Mammary epithelial cell (primary cell): ENCODE measurements around the gene CDK17.

Experiments used
- CTCF ChIP-seq, 2 donors: IDR thresholded peaks in 1 of 2; conservative IDR thresholded peaks in 1 of 2; 2 replicates each; pipeline ENCODE4 v1.5.1; 2011 to 2012; ENCODE audit warnings: inconsistent platforms in 2 of 2, low read length in 2 of 2, mild to moderate bottlenecking in 2 of 2, control low read depth in 1 of 2, low read depth in 1 of 2; ENCODE audit not compliant: insufficient read depth in 1 of 2; ENCODE audit errors: extremely low read depth in 1 of 2
- EZH2 ChIP-seq: IDR thresholded peaks from 2 replicates; pipeline ENCODE4 v1.6.1; 2012; ENCODE audit warnings: low read length, inconsistent platforms, borderline replicate concordance

- TF ChIP-seq CTCF (conservative IDR thresholded peaks at IDR 0.05 in 1 of 2, IDR thresholded peaks at IDR 0.05 in 1 of 2; ENCODE audit: extremely low read depth in 1 of 2, insufficient read depth in 1 of 2, low read depth in 1 of 2, low read length in 2 of 2) (no peak), EZH2 (no peak)
Observed at GRCh38 chr12:96383991-96384390, 16.2 kb downstream of the CDK17 start.
